Thyroid gland (tissue), 4 donors: Measurements from ENCODE around the gene PITPNB. TPM values are rescaled to one million over a fixed set of nuclear protein-coding genes. Genes with fewer than 3 reads are reported as not detected.

Experiments
- DNase-seq, 2 donors: peaks; one replicate each; pipeline ENCODE4 v3.0.0-alpha.2; 2019
- H3K27ac ChIP-seq, 3 donors: fragments of 200-600 bp; sonication (generic); 1 replicate in 2 of 3; 2 replicates in 1 of 3; pipeline ENCODE4 v1.5.1; 2016 to 2019; ENCODE audit warnings: mild to moderate bottlenecking in 1 of 3, moderate library complexity in 1 of 3
- H3K27me3 ChIP-seq: fragments of 200-600 bp; sonication (generic); one replicate; pipeline ENCODE4 v1.5.1; 2019
- H3K36me3 ChIP-seq, 2 donors: fragments of 200-600 bp; sonication (generic); one replicate each; pipeline ENCODE4 v1.5.1; 2016 to 2019
- H3K4me1 ChIP-seq, 2 donors: fragments of 200-600 bp; sonication (generic); one replicate each; pipeline ENCODE4 v1.5.1; 2017 to 2019
- H3K4me3 ChIP-seq, 3 donors: fragments of 200-600 bp; sonication (generic); replicated peaks in 1 of 3; 1 replicate in 2 of 3; 2 replicates in 1 of 3; pipeline ENCODE4 v1.5.1; 2016; ENCODE audit warnings: mild to moderate bottlenecking in 1 of 3
- H3K9me3 ChIP-seq: fragments of 200-600 bp; sonication (generic); one replicate; pipeline ENCODE4 v1.5.1; 2017
- POLR2A ChIP-seq, 2 donors: fragments of 450-650 bp; IDR thresholded peaks; one replicate each; pipeline ENCODE4 v1.6.1; 2017; ENCODE audit warnings: antibody characterized with exemption in 2 of 2, mild to moderate bottlenecking in 2 of 2, moderate library complexity in 1 of 2
- WGBS, 2 donors: methylation state at CpG; one replicate each; pipeline ENCODE4 v1.1.5; 2017; 5-methylcytosine and 5-hydroxymethylcytosine counted together
- intact Hi-C: fragments of 100-400 bp; cut with DNase I; formaldehyde crosslinking; loops from one replicate; pipeline ENCODE4 v1.15.1; 2023
- total RNA-seq, 4 donors: library from RNA; depleted of rRNA; stranded (reverse); fragments of >200 nt; gene quantifications; one replicate each; pipeline ENCODE4 v1.2.3, GENCODE V29; 2016
- TF ChIP-seq, protein P1 (sequence below), 6 experiments: fragments of 200-600 bp in 3 of 6; fragments of 450-650 bp in 3 of 6; sonication (generic) in 3 of 6; IDR thresholded peaks; one replicate each; pipeline ENCODE4 v1.5.1; 2016 to 2019; ENCODE audit warnings: antibody characterized with exemption in 6 of 6, mild to moderate bottlenecking in 2 of 6, inconsistent platforms in 1 of 6, moderate library complexity in 1 of 6

PITPNB gene
- total RNA-seq, 4 donors from 2014 or later, result 30.7 to 54.4 (median 42.6) TPM

- peaks cover 30 to 52% of the 10 kb centered on the region in 2 donors for H3K4me1 ChIP-seq
- WGBS, 2 donors, result 89 to 92% methylated on average over 2 of the region's 2 CpGs
Measured at GRCh38 chr22:27877501-27877900, 41.6 kb downstream of the PITPNB start.

DNA sequence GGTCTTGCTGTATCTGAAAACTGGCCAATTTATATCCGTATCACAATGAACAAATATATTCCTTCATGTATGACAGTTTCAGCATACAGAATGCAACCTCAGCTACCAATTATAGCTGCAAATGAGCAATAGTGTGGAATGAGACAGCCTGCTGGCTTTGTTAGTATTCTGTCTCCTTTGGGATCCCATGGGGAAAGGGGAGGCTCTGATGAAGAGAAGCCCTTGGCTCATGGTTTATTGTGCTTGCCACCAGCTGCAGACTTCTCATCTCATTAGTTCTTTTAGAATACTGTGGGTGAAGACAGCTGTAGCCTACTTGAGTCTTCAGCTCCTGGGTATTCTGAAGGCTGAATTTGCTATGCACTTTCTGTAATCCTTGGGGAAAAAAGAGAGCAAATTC lies 42.4 kb downstream of the PITPNB start:
- 78% methylated on average over 1 of the region's 1 CpG for WGBS, 2 donors

More at GRCh38 chr22:27877501-27877900, 41.6 kb downstream of the PITPNB start:
- DNase-seq, result no peak
- intact Hi-C loops, result no loop called here
- no peak for TF ChIP-seq POLR2A (IDR thresholded peaks at IDR 0.05)
- TF ChIP-seq, protein P1, sequence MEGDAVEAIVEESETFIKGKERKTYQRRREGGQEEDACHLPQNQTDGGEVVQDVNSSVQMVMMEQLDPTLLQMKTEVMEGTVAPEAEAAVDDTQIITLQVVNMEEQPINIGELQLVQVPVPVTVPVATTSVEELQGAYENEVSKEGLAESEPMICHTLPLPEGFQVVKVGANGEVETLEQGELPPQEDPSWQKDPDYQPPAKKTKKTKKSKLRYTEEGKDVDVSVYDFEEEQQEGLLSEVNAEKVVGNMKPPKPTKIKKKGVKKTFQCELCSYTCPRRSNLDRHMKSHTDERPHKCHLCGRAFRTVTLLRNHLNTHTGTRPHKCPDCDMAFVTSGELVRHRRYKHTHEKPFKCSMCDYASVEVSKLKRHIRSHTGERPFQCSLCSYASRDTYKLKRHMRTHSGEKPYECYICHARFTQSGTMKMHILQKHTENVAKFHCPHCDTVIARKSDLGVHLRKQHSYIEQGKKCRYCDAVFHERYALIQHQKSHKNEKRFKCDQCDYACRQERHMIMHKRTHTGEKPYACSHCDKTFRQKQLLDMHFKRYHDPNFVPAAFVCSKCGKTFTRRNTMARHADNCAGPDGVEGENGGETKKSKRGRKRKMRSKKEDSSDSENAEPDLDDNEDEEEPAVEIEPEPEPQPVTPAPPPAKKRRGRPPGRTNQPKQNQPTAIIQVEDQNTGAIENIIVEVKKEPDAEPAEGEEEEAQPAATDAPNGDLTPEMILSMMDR (IDR thresholded peaks at IDR 0.05), result no peak
- H3K27ac ChIP-seq, result no peak overlapping the region
- no peak overlapping the region for H3K4me3 ChIP-seq
- H3K9me3 ChIP-seq, result no peaks in the 10 kb centered on the region
- peaks cover 0 to 2% of the 10 kb centered on the region in 2 donors for H3K36me3 ChIP-seq
- no peaks in the 10 kb centered on the region for H3K27me3 ChIP-seq

DNA sequence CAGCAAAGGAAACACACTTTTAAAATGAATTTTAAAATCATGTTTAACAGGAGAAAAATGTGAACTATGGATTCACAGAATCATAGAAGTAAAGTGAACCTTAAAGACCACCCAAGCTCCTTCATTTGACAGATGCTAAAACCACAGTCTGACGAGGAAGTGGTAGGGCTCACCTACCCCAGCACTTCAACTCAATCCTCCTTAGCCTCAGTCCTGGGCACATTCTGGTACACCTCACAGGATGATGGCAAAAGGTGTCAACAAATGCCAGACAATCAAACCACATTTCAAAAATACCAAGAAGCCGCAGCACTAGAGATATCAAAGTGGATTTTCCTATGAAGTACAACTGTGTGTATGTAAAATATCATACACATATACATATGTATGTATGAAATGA lies 43.1 kb downstream of the PITPNB start:
- H3K27me3 ChIP-seq, result no peaks in the 10 kb centered on the region
- WGBS, 2 donors, result 89% methylated on average over 2 of the region's 2 CpGs
- no peak for TF ChIP-seq POLR2A (IDR thresholded peaks at IDR 0.05)
- TF ChIP-seq, protein P1 (IDR thresholded peaks at IDR 0.05), result no peak
- intact Hi-C loops, result no loop called here
- H3K4me3 ChIP-seq, result no peak overlapping the region
- DNase-seq, result no peak
- peaks cover 0 to 2% of the 10 kb centered on the region in 2 donors for H3K36me3 ChIP-seq
- no peak overlapping the region for H3K27ac ChIP-seq
- H3K4me1 ChIP-seq, result peaks cover 20 to 43% of the 10 kb centered on the region in 2 donors
- H3K9me3 ChIP-seq, result no peaks in the 10 kb centered on the region

More for the DNA sequence above, 42.4 kb downstream of the PITPNB start:
- Histone ChIP-seq H3K9me3 (no peaks in the 10 kb centered on the region), H3K27ac (no peak overlapping the region), H3K4me3 (no peak overlapping the region), H3K36me3 (peaks cover 0 to 2% of the 10 kb centered on the region in 2 donors), H3K27me3 (no peaks in the 10 kb centered on the region), H3K4me1 (peaks cover 27 to 50% of the 10 kb centered on the region in 2 donors)
- TF ChIP-seq, protein P1 (IDR thresholded peaks at IDR 0.05), result no peak
- no peak for TF ChIP-seq POLR2A (IDR thresholded peaks at IDR 0.05)
- DNase-seq, result no peak
- intact Hi-C loops, result no loop called here

GRCh38 chr22:27874764-27875163 lies 44.3 kb downstream of the PITPNB start:
- TF ChIP-seq, protein P1 (IDR thresholded peaks at IDR 0.05), result no peak
- TF ChIP-seq POLR2A (IDR thresholded peaks at IDR 0.05), result no peak
- Histone ChIP-seq H3K4me1 (peaks cover 19 to 38% of the 10 kb centered on the region in 2 donors), H3K27me3 (no peaks in the 10 kb centered on the region), H3K36me3 (peaks cover 0 to 2% of the 10 kb centered on the region in 2 donors), H3K27ac (peak overlapping the region in 2 of 3 donors; percentile 73 to 78), H3K9me3 (no peaks in the 10 kb centered on the region), H3K4me3 (no peak overlapping the region)
- intact Hi-C loops, result no loop called here
- DNase-seq, result no peak
- 48 to 62% methylated on average over 3 of the region's 3 CpGs for WGBS, 2 donors

DNA sequence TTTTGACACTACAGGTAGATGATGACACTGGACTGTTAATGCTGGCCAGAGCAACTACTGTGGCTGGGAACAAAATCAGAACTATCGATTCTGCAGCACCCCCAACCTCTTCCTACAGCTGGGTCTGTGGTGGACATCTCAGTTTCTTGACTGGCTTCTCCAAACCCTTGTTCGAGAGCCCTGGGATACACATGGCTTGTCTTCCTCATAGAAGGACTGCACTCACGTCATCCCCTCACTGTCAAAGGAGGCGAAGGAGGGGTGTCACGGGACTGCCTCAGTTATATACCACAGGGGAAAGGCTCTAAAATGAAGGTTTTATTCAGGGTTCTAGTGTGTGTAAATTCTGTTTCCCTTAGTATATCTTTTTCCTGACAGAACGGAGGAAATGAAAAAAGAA lies 44.9 kb downstream of the PITPNB start:
- H3K36me3 ChIP-seq, result peaks cover 0 to 2% of the 10 kb centered on the region in 2 donors
- peaks cover 19 to 38% of the 10 kb centered on the region in 2 donors for H3K4me1 ChIP-seq
- H3K27me3 ChIP-seq, result no peaks in the 10 kb centered on the region
- 82 to 85% methylated on average over 6 of the region's 6 CpGs for WGBS, 2 donors
- TF ChIP-seq, protein P1 (IDR thresholded peaks at IDR 0.05), result no peak
- no peak for TF ChIP-seq POLR2A (IDR thresholded peaks at IDR 0.05)
- DNase-seq, result no peak
- intact Hi-C loops, result no loop called here
- H3K9me3 ChIP-seq, result no peaks in the 10 kb centered on the region
- H3K27ac ChIP-seq, result peak overlapping the region in 2 of 3 donors; percentile 73 to 78
- no peak overlapping the region for H3K4me3 ChIP-seq
